ENCODE measurements around the gene WDR7.

Gene WDR7

GRCh38 chr18:56910967-56911366 lies 259.8 kb downstream of the WDR7 start:
- no peaks in the 10 kb centered on the region for H3K36me3 ChIP-seq (ENCODE audit: control insufficient read depth, insufficient read depth, low read length)
- H3K9ac ChIP-seq: no peak overlapping the region
- no peak overlapping the region for H2AFZ ChIP-seq
- H3K4me2 ChIP-seq (ENCODE audit: low read length): no peak overlapping the region
- no peak overlapping the region for H3K4me3 ChIP-seq (ENCODE audit: low read depth, low read length)
- H3K27me3 ChIP-seq (ENCODE audit: control insufficient read depth, insufficient read depth, low read length): no peaks in the 10 kb centered on the region
- H3K9me3 ChIP-seq (ENCODE audit: control insufficient read depth, low read length): no peaks in the 10 kb centered on the region
- no peaks in the 10 kb centered on the region for H3K4me1 ChIP-seq
- no peaks in the 10 kb centered on the region for H3K79me2 ChIP-seq
- no peak overlapping the region for H3K27ac ChIP-seq
- no peak for TF ChIP-seq CTCF (IDR thresholded peaks at IDR 0.05)

GRCh38 chr18:56913941-56914340 lies 262.8 kb downstream of the WDR7 start:
- no peaks in the 10 kb centered on the region for H3K79me2 ChIP-seq
- no peak overlapping the region for H3K4me3 ChIP-seq (ENCODE audit: low read depth, low read length)
- H3K4me1 ChIP-seq: no peaks in the 10 kb centered on the region
- no peak overlapping the region for H3K9ac ChIP-seq
- H3K36me3 ChIP-seq (ENCODE audit: control insufficient read depth, insufficient read depth, low read length): no peaks in the 10 kb centered on the region
- H3K9me3 ChIP-seq (ENCODE audit: control insufficient read depth, low read length): no peaks in the 10 kb centered on the region
- H3K27me3 ChIP-seq (ENCODE audit: control insufficient read depth, insufficient read depth, low read length): no peaks in the 10 kb centered on the region
- no peak overlapping the region for H3K27ac ChIP-seq
- no peak overlapping the region for H2AFZ ChIP-seq
- no peak overlapping the region for H3K4me2 ChIP-seq (ENCODE audit: low read length)
- TF ChIP-seq CTCF (IDR thresholded peaks at IDR 0.05): no peak

GRCh38 chr18:56919190-56919589 lies 268.0 kb downstream of the WDR7 start:
- H2AFZ ChIP-seq: no peak overlapping the region
- no peaks in the 10 kb centered on the region for H3K27me3 ChIP-seq (ENCODE audit: control insufficient read depth, insufficient read depth, low read length)
- H3K36me3 ChIP-seq (ENCODE audit: control insufficient read depth, insufficient read depth, low read length): no peaks in the 10 kb centered on the region
- no peaks in the 10 kb centered on the region for H3K4me1 ChIP-seq
- H3K9me3 ChIP-seq (ENCODE audit: control insufficient read depth, low read length): no peaks in the 10 kb centered on the region
- H3K4me2 ChIP-seq (ENCODE audit: low read length): no peak overlapping the region
- TF ChIP-seq CTCF (IDR thresholded peaks at IDR 0.05): no peak
- no peak overlapping the region for H3K4me3 ChIP-seq (ENCODE audit: low read depth, low read length)
- no peaks in the 10 kb centered on the region for H3K79me2 ChIP-seq
- no peak overlapping the region for H3K9ac ChIP-seq
- no peak overlapping the region for H3K27ac ChIP-seq

DNA sequence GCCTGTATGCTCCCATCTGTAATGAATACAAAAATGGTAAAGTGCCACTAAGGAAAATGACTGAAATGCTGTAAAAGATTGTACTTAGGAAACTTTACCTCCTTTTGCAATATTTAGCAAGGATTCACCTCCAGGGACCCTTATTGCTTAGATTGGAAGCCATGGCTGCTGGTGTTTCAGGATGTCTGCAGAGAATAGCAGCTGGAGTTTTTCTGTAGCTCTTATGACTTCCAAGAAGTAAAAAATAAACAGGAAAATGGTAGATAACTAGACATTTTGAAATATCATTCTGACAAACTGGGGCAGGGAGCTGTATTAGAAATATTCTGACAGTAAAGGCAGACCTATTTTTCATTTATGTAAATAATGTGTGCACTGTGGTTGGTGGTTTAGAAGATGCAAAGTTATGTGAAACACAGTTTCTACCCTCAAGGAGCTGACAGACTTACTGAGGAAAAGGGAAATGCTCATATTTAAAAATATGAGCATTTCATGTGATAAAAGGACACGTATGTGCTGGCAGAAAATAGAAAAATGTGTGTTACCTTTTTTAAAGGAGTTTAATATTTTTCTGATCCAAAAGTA lies 270.8 kb downstream of the WDR7 start:
- H3K4me2 ChIP-seq (ENCODE audit: low read length): no peak overlapping the region
- TF ChIP-seq CTCF (IDR thresholded peaks at IDR 0.05): no peak

DNA sequence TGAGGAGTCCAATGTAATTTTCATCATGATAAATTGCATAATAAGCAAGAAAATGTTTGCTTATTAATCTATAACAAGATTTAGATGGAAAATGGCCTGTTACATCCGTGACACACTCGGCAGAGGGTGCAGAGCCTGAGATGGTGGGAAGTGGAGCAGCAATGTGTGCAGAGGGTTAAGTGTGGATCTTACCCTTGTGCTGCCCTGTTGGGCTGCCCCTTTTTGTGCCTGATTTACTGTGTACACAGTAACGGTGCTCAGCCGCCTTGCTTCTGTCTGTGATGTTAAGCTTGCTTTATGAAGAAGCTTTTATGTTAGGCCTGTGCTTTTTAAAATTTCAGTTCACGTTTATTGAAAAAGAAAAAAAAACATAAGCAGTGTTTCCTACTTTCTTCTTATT lies 275.6 kb downstream of the WDR7 start:
- TF ChIP-seq CTCF (IDR thresholded peaks at IDR 0.05): no peak
- Histone ChIP-seq H3K4me3 (ENCODE audit: low read depth, low read length) (no peak overlapping the region), H3K4me1 (no peaks in the 10 kb centered on the region), H3K9ac (no peak overlapping the region), H3K27me3 (ENCODE audit: control insufficient read depth, insufficient read depth, low read length) (no peaks in the 10 kb centered on the region), H3K27ac (no peak overlapping the region), H3K9me3 (ENCODE audit: control insufficient read depth, low read length) (no peaks in the 10 kb centered on the region), H3K4me2 (ENCODE audit: low read length) (no peak overlapping the region), H3K79me2 (no peaks in the 10 kb centered on the region), H2AFZ (no peak overlapping the region), H3K36me3 (ENCODE audit: control insufficient read depth, insufficient read depth, low read length) (no peaks in the 10 kb centered on the region)

More for the DNA sequence above, 270.8 kb downstream of the WDR7 start:
- Histone ChIP-seq H3K4me3 (ENCODE audit: low read depth, low read length) (no peak overlapping the region), H3K9me3 (ENCODE audit: control insufficient read depth, low read length) (no peaks in the 10 kb centered on the region), H3K27me3 (ENCODE audit: control insufficient read depth, insufficient read depth, low read length) (no peaks in the 10 kb centered on the region), H3K27ac (no peak overlapping the region), H3K36me3 (ENCODE audit: control insufficient read depth, insufficient read depth, low read length) (no peaks in the 10 kb centered on the region), H3K9ac (no peak overlapping the region), H2AFZ (no peak overlapping the region), H3K79me2 (no peaks in the 10 kb centered on the region), H3K4me1 (no peaks in the 10 kb centered on the region)

All from parathyroid adenoma (tissue), 2 donors.